NCI-H128 (cell line): Measurements from ENCODE around the gene CACNA1I.

Experiments used
- DNase-seq: peaks from one replicate; lab custom pipeline; 2025; ENCODE audit not compliant: unreplicated experiment; lab: John Stamatoyannopoulos, UW

CACNA1I gene

DNA sequence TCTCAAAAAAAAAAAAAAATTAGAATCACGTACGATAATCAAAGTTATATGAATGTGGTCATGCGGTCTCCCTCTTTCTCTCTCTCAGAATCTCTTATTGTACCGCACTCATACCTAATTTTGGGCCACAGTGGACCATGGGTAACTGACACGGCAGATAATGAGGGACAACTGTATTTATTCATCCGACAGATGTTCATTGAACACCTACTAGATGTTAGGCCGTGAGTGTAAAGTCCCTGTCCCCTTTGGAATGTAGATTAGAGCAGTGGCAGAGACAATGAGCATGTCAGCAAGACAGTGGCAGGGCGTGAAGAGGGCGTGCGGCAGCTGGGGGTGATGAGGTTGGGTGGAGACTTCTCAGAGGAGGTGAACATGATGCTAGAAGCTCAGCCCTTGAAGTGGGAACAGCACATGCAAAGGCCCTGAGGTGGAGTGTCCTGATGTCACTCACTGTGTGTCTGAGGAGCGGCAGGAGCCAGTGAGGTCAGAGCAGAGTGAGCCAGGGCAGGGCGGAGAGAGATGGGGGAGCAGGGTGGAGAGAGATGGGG lies 25.1 kb downstream of the CACNA1I start:
- no peak for DNase-seq

DNA sequence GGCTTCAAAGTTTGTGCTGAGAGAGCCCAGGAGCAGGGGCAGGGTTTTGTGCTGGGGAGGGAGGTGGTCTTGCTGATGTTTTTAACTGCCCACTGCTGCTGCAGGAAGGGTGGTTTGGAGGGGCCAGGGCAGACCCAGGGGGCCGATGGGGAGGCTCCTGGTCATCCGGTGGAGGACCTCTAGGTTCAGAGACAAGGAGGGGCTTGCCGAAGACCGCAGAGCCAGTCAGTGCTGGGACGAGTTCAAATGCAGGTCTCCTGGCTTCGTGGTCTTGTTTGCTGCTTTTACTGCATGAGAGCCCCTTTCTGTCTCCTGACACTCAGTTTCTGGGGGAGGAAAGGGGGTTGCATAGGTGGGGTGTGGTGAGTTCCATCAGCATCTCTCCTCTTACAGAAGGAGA lies 26.0 kb downstream of the CACNA1I start:
- no peak for DNase-seq

DNA sequence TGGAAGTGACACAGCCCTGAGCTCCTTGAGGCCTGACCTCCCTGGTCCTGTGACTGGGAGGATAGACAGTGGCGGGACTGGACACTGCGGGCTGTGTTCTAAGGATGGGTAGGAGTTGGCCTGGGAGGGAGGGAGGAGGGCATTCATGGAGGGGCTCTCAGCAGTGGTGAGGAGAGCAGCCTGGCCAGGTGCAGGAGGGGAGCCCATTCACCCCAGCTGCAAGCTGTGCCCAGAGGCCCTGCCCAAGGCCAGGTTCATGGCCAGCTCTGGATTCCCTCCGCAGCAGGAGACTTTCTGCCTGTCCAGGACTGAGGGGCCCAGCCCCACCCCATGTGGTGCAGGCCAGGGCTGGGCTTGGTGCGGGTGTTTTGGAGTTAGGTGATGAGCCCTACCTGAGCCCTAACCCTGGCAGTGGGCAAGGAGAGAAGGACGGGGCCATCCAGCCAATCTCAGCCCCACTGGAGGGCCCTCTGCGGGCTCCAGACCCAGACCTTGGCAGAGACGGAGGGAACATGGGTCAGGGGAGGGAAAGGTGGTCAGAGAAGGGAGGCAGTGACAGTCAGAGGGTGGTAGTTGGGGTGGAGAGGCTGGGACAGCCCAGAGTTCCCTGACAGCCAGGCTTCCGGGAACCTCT lies 26.8 kb downstream of the CACNA1I start:
- DNase-seq: no peak

DNA sequence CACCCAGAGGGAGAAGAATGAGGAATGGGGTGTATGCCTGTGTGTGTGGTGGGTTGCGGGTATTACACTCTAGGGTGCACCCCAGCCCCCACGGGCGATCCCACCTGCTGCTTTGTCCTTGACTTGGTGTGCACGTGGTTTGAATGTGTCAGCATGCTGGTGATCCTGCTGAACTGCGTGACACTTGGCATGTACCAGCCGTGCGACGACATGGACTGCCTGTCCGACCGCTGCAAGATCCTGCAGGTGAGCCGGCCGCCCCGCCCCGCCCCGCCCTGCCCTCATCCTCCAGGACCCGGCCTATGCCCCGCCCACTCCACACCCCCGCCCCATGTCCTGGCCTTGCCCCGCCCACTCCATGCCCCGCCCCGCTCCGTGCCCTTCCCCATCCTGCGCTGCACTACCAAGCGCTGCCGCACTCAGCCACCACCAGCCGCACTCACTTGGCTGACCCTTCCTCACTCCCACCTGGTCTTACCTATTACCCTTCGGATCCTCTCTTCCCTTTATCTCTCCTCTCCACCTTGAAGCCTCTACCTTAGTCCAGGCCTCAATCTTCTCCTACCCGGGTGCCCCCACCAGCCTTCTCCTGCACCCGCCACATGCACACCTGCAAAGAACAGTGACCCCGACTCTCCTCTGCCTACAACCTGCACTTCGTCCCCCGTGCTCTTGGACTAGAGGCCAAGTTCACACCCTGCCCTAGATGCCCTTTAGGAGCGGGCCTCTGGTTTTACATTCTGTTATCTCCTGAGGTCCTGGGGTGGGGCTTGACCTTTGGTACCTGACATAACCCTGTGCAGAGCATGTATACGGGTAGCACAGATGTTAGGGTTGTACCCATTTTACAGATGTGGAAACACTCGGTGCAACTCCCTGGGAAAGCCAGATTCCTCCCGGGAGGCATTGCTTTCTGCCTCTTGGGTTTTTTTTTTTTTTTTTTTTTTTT lies 27.7 kb downstream of the CACNA1I start:
- DNase-seq: no peak

DNA sequence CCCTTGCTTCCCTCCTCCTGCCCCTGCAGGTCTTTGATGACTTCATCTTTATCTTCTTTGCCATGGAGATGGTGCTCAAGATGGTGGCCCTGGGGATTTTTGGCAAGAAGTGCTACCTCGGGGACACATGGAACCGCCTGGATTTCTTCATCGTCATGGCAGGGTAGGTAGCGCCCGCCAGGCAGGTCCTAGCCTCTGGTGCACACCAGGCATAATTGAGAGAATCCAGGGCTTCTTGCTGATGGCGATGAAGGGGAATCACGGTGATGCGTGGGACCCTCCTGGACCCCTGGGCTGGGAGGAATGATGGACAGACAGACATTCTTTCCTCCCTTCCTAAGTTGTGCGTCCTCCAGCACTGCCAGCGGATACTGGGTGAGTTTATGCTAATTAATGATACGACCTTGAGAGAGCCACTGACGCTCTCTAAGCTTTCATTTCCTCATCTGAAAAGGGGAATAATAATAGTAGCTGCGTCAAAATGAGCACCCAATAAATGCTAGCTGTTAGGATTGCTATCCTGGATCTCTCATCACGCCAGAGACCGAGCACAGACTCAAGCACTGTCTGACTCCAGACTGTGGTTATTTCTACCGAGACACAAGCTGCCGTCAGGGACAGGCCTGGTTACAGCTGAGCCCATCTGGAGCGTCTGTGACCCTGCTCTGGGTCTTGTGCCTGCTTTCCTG lies 30.1 kb downstream of the CACNA1I start:
- DNase-seq: no peak

DNA sequence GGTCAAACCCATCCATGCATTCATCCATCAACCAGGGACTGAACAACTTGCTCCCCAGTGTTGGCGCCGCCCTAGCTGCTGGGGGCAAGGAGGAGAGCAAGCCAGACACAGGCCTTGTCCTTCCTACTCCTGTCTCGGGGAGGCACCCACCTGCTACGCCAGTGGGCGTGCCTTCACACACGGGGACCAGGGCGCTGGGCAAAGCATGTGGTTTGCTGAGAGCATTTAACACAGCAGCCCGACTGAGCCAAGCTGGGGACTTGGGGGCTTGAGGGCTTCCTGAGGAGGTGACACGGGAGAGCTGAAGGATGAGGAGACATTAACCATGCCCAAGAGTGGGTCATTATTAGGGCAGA lies 30.6 kb downstream of the CACNA1I start:
- no peak for DNase-seq

DNA sequence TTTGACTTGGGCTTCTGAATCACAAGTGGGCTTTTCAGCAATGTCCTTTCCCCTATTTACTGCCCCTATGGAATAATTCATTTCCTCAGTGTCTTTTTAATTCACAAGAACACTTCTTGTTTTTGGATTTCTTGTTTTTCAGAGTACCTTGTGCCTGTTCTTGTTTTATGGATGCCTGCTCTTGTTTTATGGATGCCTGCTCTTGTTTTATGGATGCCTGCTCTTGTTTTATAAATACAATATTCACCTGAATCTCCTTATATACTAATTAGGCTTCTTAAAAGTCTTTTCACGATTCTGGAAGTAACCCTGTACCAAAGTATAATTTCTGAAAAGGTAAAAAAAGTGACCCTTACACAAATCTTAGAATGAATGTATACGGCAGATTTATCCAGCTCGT lies 32.8 kb downstream of the CACNA1I start:
- DNase-seq: no peak

DNA sequence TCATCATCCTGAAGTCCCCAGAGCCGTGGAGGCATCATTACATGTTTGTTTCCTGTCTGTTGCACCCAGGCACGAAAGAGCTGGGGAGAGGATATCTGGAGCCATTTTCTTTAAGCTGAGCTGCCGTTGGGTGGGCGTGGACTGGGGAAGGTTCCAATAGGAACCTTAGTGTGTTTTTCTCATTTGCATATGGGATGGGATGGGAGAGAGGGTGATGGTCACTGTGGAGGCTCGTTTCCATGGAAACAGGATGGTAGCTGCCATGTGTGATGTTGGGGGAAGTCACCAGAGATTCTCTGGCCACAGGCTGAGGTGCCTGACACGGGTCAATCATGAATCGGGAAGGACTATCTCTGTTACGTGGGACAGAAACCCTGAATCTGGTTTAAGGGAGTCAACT lies 39.7 kb downstream of the CACNA1I start:
- no peak for DNase-seq

DNA sequence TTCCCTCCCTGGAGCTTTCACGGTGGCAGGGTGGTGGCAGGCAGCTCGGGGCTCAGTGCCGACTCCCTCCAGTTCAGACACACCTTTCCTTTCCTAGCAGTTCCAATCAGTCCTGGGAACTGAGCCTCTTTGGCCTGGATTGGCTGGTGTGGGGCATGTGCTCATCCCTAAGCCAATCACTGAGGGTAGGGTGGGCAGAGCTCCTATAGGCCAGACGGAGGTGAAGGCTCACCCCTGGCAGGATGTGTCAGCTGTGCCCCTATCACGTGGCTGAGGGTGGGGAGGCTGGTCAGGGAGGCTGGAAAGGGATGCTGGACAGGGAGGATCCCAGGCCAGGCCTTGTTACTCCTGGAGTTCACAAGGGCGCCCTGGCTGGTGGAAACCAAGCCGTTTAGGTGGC lies 40.2 kb downstream of the CACNA1I start:
- no peak for DNase-seq

DNA sequence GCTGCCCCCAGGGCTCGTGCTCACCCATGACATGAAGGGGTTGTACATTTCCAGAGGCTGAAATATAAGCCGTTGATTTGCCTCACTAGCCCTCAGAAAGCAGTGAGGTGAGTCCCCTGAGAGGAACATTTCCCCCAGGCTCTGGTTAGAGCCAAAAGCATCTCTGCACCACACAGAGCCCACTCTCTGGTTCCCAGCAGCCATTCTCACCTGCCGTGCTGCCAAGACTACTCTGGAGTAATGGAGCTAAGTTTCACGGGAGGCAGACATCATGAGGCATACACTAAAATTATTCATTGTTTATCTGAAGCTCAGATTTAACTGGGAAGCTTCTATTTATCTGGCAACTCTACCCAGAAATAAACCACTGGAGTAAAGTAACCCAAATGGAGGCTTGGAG lies 40.8 kb downstream of the CACNA1I start:
- no peak for DNase-seq

DNA sequence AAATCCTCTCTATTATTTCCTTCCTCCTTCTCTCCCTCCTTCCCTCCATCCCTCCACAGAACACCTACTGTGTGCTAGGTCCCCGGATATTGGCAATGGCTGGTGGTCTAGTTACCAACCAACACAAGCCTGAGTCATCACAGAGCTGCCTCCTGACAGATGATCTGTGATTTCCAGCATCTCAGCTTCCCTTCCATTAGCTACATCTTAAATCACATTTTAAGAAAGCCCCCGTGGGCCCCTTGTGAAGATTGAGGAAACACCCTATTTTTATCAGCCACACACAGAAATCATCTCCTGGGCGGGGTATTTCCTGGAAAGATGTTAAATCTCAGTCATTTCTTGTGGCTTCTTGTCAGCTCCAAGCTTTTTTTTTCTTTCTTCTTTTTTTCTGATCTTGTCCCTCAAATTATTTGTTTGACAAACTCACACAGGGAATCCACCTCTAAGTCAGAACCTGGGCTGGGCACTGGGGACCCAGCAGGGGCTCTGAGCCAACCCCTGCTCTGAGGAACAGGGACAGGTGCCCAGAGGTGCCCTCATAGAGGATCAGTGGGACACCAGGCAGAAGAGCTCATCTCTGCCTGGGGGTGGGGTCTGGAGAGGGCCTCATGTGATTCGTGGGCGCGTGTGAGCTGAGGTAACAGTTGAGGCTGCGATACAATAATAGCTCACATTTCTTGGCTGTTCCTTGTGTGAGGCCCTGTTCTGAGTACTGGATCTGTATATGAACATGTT lies 42.4 kb downstream of the CACNA1I start:
- DNase-seq: no peak

DNA sequence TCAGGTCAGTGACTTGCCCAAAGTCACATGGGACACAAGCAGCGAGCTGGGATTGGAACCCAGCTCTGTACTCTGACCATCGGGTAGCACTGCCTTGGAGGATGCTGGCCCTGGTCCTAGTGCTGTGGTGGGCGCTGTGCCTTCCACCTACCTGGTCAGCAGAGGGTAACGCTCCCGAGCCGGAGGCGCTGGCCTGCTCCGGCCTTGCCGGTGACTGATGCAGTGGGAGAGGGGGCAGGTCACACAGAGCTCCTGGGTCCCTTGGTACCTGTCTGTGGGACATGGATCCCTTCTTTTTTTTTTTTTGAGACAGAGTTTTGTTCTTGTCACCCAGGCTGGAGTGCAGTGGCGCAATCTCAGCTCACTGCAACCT lies 43.0 kb downstream of the CACNA1I start:
- DNase-seq: no peak

DNA sequence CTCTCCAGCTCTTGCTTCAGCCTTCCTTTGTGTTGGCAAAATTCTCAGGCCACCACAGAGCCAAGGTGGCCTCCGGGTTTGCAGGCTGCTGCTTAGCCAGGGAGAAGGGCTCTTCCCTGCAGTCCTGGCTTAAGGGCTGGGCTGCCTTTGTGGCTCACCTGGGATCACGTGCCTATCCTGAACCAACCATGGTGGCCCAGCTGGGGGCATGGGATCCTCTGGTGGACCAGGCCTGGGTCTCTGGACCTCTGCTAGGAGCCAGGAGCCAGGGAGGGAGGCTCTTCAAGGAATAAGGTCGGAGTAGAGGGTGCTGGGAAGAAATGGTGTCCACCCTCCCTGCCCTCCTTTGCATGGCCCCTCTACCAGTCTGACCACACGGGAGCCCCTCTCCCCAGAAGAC lies 43.9 kb downstream of the CACNA1I start:
- DNase-seq: no peak

DNA sequence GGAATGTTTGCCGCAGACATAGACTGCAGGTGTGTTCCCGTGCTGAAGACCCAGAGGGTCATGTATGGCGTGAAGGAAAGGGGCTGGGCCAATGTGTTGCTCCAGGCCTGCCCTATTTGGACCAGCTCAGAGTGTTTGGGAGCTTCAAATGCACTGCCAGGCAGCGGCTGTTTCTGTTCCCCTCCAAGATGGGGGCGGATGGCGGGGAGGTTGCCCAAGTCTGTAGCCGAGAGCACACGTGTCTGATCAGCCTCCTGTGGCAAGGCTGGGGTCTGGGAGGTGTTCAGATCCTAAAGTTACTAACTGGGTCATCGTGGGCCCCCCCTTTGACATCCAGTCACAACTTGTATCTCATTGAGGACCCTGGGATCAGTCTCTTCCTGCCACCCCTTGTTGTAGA lies 45.5 kb downstream of the CACNA1I start:
- DNase-seq: no peak

DNA sequence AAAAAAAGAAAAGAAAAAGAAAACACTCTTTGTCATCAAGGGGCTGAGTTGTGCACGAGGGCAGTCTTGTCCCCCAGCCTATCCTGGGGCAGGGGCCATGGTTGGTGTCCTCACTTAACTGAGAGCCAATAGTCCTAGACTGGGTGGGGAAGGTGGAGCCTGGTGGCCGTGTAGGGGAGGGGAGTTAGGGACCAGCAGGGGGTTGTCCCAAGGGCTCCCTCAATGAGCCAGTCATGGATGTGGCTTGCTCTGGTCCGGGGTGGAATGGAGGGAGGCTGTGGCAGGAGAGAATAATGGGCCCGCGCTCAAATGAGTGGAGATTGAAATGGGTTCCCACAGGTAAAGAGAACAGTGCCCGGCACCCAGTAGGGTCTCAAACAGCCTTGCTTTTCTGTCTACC lies 46.2 kb downstream of the CACNA1I start:
- DNase-seq: no peak

DNA sequence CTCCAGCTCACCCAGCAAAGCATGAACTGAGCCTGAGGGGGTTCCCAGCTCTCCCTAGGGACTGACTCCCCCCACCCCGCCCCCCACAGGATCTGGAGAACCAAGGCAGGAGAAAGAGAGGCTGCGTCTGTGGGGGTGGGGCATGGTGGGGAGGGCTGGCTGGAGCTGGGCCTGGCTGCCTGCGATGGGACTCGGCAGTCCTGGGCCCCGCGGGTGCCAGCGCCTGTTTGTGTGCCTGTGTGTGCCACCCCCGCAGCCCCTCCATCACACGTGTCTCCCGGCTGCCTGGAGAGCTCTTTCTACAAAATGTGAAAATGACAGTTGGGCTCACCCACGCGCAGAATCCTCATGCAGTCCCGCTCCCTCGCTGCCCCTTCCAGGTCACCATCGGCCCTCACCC lies 46.8 kb downstream of the CACNA1I start:
- DNase-seq: no peak

DNA sequence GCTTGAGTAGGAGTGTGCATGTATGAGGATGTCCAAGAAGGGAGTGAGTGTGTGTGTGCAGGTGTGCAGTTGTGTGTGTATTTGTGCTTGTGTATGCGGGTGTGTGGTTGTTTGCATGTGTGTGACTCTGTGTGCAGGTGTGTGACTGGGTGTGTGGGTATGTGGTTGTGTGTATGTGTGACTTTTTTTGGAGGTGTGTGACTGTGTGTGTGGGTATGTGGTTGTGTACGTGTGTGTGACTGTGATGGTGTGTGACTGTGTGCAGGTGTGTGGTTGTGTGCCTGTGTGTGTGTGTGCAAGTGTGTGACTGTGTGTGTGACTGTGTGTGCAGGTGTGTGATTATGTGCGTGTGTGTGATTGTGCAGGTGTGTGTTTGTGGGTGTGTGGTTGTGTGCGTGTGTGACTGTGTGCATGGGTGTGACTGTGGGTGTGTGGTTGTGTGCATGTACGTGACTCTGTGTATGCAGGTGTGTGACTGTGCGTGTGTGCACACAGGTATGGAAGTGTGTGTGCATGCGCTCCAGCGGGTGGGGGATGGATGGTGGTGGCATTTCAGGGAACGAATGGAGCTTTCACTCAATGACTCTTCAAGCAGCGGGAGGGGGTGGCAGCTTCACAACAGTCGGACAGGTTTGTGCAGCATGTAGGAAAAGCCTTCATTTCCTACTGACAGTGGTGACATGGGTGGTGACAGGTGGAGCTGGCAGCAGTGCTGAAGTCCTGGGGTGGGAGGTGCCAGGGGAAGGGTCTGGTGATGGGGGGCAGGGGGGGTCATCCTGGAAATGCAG lies 47.6 kb downstream of the CACNA1I start:
- no peak for DNase-seq

DNA sequence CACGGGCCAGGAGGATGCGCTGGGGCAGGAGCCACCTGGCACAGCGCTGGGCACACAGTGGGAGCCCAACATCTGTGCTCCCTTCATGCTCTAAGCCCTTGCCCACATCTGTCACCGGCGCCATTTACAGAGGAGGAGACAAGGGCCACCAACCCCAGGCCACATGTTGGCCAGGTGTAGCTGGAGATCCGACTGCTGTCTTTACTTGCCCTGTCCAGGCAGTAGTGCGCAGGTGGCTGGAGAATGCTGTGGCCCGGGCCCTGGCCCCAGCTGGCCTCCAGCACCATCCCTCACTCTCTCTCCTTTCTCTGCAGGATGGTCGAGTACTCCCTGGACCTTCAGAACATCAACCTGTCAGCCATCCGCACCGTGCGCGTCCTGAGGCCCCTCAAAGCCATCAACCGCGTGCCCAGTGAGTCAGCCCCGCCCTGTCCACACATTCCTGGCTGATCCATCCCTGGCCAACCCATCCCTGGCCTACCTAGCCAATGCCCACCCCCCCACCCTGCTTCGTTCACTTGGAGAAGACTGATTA lies 48.5 kb downstream of the CACNA1I start:
- DNase-seq: no peak

DNA sequence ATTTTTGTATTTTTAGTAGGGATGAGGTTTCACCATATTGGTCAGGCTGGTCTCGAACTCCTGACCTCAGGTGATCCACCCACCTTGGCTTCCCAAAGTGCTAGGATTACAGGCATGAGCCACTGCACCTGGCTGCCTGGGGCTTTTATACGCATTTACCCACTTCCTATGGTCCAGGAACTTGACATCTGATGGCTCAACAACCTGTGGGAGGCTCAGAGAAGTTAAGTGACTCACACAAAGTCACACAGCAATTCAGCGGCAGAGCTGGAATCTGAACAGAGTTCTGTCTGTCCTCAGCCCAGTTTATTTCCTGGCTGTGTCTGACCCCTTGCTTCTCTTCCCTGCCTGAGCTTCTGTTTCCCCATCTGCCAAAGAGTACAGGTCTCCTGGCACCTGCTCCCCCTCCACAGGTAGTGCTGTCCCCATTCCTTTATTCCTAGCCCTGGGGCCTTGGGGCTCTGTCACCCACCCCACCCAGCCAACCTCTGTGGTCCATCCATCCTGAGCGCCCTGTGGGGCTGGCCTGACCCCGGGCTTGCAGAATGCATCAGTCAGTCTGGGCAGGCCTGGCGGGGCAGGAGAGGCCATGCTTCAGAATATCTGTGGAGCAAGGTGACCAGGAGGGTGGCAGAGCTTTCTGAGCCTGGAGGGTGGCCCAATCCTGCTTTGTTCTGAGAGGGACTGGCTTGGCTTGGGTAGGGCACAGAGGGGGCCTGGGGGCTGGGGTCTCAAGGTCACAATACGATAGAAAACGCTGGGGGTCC lies 50.6 kb downstream of the CACNA1I start:
- DNase-seq: no peak
